Glomerular visceral epithelial cell (primary cell): ENCODE data around the gene KATNAL2.

Experiments
- DNase-seq: peaks from one replicate; pipeline ENCODE4 v3.0.0-alpha.2; 2016; ENCODE audit errors: extremely low spot score

Gene KATNAL2

GRCh38 chr18:46917108-46917802, at the start of gene KATNAL2, which contains the start of gene PIAS2:
Gene KATNAL2 (plus strand): TSS chr18:46917602. CDS start chr18:46946873, 29,271 bp downstream.
Gene PIAS2 (minus strand): TSS chr18:46917507. CDS start chr18:46917345, 162 bp downstream.
- peak; percentile 84 for DNase-seq

- no peak for DNase-seq
These were observed 49.1 kb upstream of the KATNAL2 start for GRCh38 chr18:46868169-46868921.

- no peak for DNase-seq
These were observed 39.9 kb upstream of the KATNAL2 start for GRCh38 chr18:46877329-46877987.

GRCh38 chr18:46883180-46883579, 34.2 kb upstream of the KATNAL2 start:
- DNase-seq = no peak

GRCh38 chr18:46886893-46887292, 30.5 kb upstream of the KATNAL2 start:
- DNase-seq = no peak

- DNase-seq = no peak
These were observed 28.4 kb upstream of the KATNAL2 start for GRCh38 chr18:46888965-46889364.

- DNase-seq = no peak
These were observed 25.6 kb upstream of the KATNAL2 start for GRCh38 chr18:46891742-46892214.

- DNase-seq = no peak
These were observed 24.6 kb upstream of the KATNAL2 start for GRCh38 chr18:46892842-46893241.

- DNase-seq = no peak
These were observed 24.0 kb upstream of the KATNAL2 start for GRCh38 chr18:46893360-46893759.

- no peak for DNase-seq
These were observed 23.3 kb upstream of the KATNAL2 start for GRCh38 chr18:46894124-46894523.

- no peak for DNase-seq
These were observed 18.0 kb upstream of the KATNAL2 start for GRCh38 chr18:46899274-46899948.

- no peak for DNase-seq
These were observed 14.0 kb upstream of the KATNAL2 start for GRCh38 chr18:46903406-46903805.

GRCh38 chr18:46909497-46909896, 7.9 kb upstream of the KATNAL2 start:
- DNase-seq = no peak

- DNase-seq = no peak
These were observed 6.5 kb upstream of the KATNAL2 start for GRCh38 chr18:46910856-46911255.

GRCh38 chr18:46915800-46916550, 1.4 kb upstream of the KATNAL2 start:
- peak; percentile 11 for DNase-seq

- DNase-seq = peak; percentile 38
These were observed 773 bp upstream of the KATNAL2 start for GRCh38 chr18:46916551-46917107.

- peak; percentile 15 for DNase-seq
These were observed 600 bp downstream of the KATNAL2 start for GRCh38 chr18:46917803-46918600.

- no peak for DNase-seq
These were observed 2.7 kb downstream of the KATNAL2 start for GRCh38 chr18:46920067-46920466.

- DNase-seq = no peak
These were observed 3.3 kb downstream of the KATNAL2 start for GRCh38 chr18:46920653-46921052.
